ENCODE results near the gene FOXA1. TPM values are rescaled to one million over a fixed set of nuclear protein-coding genes. Genes with fewer than 3 reads are reported as not detected.

Gene FOXA1
- total and polyA plus RNA-seq, 2 donors (not counting 1 experiment from before 2014, with no cell fraction given), result not detected

GRCh38 chr14:37603688-37604251 is 8.7 kb upstream of the FOXA1 start:
- Histone ChIP-seq H3K27me3 (replicated peaks in 1 of 4; ENCODE audit: control extremely low read depth in 1 of 4, control insufficient read depth in 3 of 4, insufficient read depth in 4 of 4, low read length in 3 of 4) (peaks cover 0 to 51% (median 20%) of the 10 kb centered on the region in 4 experiments), H3K4me2 (replicated peaks; ENCODE audit: low read depth, low read length, poor library complexity, severe bottlenecking) (no peak overlapping the region)
- peaks cover 35% of the 10 kb centered on the region for H3K27me3 Mint-ChIP-seq

More at GRCh38 chr14:37603688-37604251, 8.7 kb upstream of the FOXA1 start:
- DNase-seq, result no peak
- Histone ChIP-seq H3K36me3 (replicated peaks in 1 of 2; ENCODE audit: control extremely low read depth in 1 of 2, control insufficient read depth in 1 of 2, extremely low read depth in 1 of 2, insufficient read depth in 2 of 2, low read length in 1 of 2) (no peaks in the 10 kb centered on the region), H3K4me3 (ENCODE audit: control extremely low read depth in 1 of 5, extremely low read depth in 1 of 5, insufficient read depth in 1 of 5, low read depth in 2 of 5, low read length in 4 of 5) (no peak overlapping the region), H3K79me2 (ENCODE audit: control insufficient read depth, insufficient read depth, low read length) (no peaks in the 10 kb centered on the region), H3K9me3 (ENCODE audit: control extremely low read depth in 1 of 3, control insufficient read depth in 2 of 3, insufficient read depth in 1 of 3, low read length in 2 of 3) (peaks cover 0 to 36% (median 0%) of the 10 kb centered on the region in 3 donors), H3K4me1 (ENCODE audit: control insufficient read depth in 2 of 2, insufficient read depth in 2 of 2, low read length in 2 of 2) (peaks cover 3 to 5% of the 10 kb centered on the region in 2 donors), H3K27ac (ENCODE audit: low read length in 2 of 2) (no peak overlapping the region), H2AFZ (ENCODE audit: insufficient read depth, low read depth, low read length, poor library complexity, severe bottlenecking) (no peak overlapping the region), H4K20me1 (ENCODE audit: control insufficient read depth, insufficient read depth, low read length, poor library complexity, severe bottlenecking) (no peaks in the 10 kb centered on the region), H3K9ac (ENCODE audit: low read length) (no peak overlapping the region)
- Mint-ChIP-seq H3K9me3 (ENCODE audit: insufficient read depth) (peaks cover 2% of the 10 kb centered on the region), H3K4me1 (peaks cover 3% of the 10 kb centered on the region), H3K27ac (no peak overlapping the region), H3K4me3 (no peak overlapping the region)
- TF ChIP-seq CTCF (IDR thresholded peaks at IDR 0.05) (no peak), EZH2 (IDR thresholded peaks at IDR 0.05; ENCODE audit: borderline replicate concordance, insufficient read depth, low read depth, low read length, poor library complexity, severe bottlenecking) (no peak)
- intact Hi-C loops (cut with micrococcal nuclease), result no loop called here
- WGBS (ENCODE audit: insufficient coverage), result 82% methylated on average over 8 of the region's 9 CpGs
- POLR2A ChIA-PET, result no interaction called here
- ATAC-seq (ENCODE audit: low read depth), result no peak
- CTCF ChIA-PET, result no interaction called here
